ENCODE results near the gene VNN1.

GRCh38 chr6:132673376-132674094 is 40.3 kb downstream of the VNN1 start:
- no peak for TF ChIP-seq CTCF (conservative IDR thresholded peaks at IDR 0.05; ENCODE audit: low read depth, low read length)
- TF ChIP-seq EZH2 (IDR thresholded peaks at IDR 0.05; ENCODE audit: borderline replicate concordance, low read depth, low read length, poor library complexity, severe bottlenecking): no peak

Data from A673 (cell line).